Body of pancreas (tissue), 4 donors: ENCODE data around the gene DHDH.

Source experiments
- CTCF ChIP-seq, 7 experiments: fragments of 450-650 bp in 4 of 7; fragments of 200-600 bp in 3 of 7; sonication (generic) in 3 of 7; IDR thresholded peaks; one replicate each; pipeline ENCODE4 v1.5.1; 2016 to 2019; ENCODE audit warnings: antibody characterized with exemption in 7 of 7
- POLR2A ChIP-seq, 3 donors: fragments of 450-650 bp; IDR thresholded peaks; one replicate each; pipeline ENCODE4 v1.6.1; 2016; ENCODE audit warnings: antibody characterized with exemption in 3 of 3, mild to moderate bottlenecking in 2 of 3

GRCh38 chr19:48953141-48953540 lies 19.6 kb downstream of the DHDH start:
- TF ChIP-seq POLR2A (IDR thresholded peaks at IDR 0.05) (no peak), CTCF (IDR thresholded peaks at IDR 0.05) (no peak)
